VCaP (cell line): ENCODE measurements around the gene LDLR.
"Not testable (repeated sequence)": the region's sequence is repeated elsewhere in the genome, so short reads cannot be mapped to it uniquely, and the experiment has no call there.

Source experiments
- H3K27ac ChIP-seq: fragments of 450-650 bp; 2 replicates; pipeline ENCODE4 v1.5.1; 2017
- CTCF ChIP-seq: fragments of 450-650 bp; conservative IDR thresholded peaks from 2 replicates; pipeline ENCODE4 v1.5.1; 2017; ENCODE audit warnings: mild to moderate bottlenecking, moderate library complexity

The LDLR gene

GRCh38 chr19:11091703-11092153 lies 2.5 kb downstream of the LDLR start:
- H3K27ac ChIP-seq, result peak overlapping the region; percentile 89
- no peak for TF ChIP-seq CTCF

GRCh38 chr19:11092181-11092538 lies 2.9 kb downstream of the LDLR start:
- no peak for TF ChIP-seq CTCF
- H3K27ac ChIP-seq, result peak overlapping the region; percentile 89

GRCh38 chr19:11093689-11094238 lies 4.5 kb downstream of the LDLR start:
- peak overlapping the region; percentile 89; the same call in 1 of the 2 replicates for H3K27ac ChIP-seq
- TF ChIP-seq CTCF, result no peak

- H3K27ac ChIP-seq, result no peak overlapping the region
- TF ChIP-seq CTCF, result no peak
Observed at GRCh38 chr19:11094520-11094894, 5.2 kb downstream of the LDLR start.

- no peak overlapping the region for H3K27ac ChIP-seq
- no peak for TF ChIP-seq CTCF
Observed at GRCh38 chr19:11096210-11096841, 7.1 kb downstream of the LDLR start.

- not testable (repeated sequence) for H3K27ac ChIP-seq
Observed at GRCh38 chr19:11097367-11097766, 8.1 kb downstream of the LDLR start.

GRCh38 chr19:11098327-11098726 lies 9.1 kb downstream of the LDLR start:
- TF ChIP-seq CTCF, result no peak
- H3K27ac ChIP-seq, result no peak overlapping the region

GRCh38 chr19:11098861-11099260 lies 9.6 kb downstream of the LDLR start:
- no peak for TF ChIP-seq CTCF
- no peak overlapping the region for H3K27ac ChIP-seq
